ENCODE data around the gene OR52A1.
"Not testable (repeated sequence)": the region's sequence is repeated elsewhere in the genome, so short reads cannot be mapped to it uniquely, and the experiment has no call there.

The OR52A1 gene

GRCh38 chr11:5154657-5155056 lies at the start of gene OR52A1:
TSS of gene OR52A1 (minus strand) at chr11:5154757. CDS start at chr11:5152369, 2,388 bp downstream.
- DNase-seq (ENCODE audit: low read depth, low spot score) = no peak

GRCh38 chr11:5203366-5203765 lies 48.8 kb upstream of the OR52A1 start:
- DNase-seq (ENCODE audit: low read depth, low spot score) = no peak

- no peak for DNase-seq (ENCODE audit: low read depth, low spot score)
These were observed 46.0 kb upstream of the OR52A1 start, which contains the start of gene OR51V1 for GRCh38 chr11:5200582-5200981. TSS of gene OR51V1 (minus strand) at chr11:5200682. CDS start at chr11:5200682, 0 bp downstream.

- no peak for DNase-seq (ENCODE audit: low read depth, low spot score)
These were observed 43.7 kb upstream of the OR52A1 start for GRCh38 chr11:5198285-5198684.

GRCh38 chr11:5197536-5197935 lies 43.0 kb upstream of the OR52A1 start:
- no peak for DNase-seq (ENCODE audit: low read depth, low spot score)

- no peak for DNase-seq (ENCODE audit: low read depth, low spot score)
These were observed 42.2 kb upstream of the OR52A1 start for GRCh38 chr11:5196731-5197130.

GRCh38 chr11:5196067-5196466 lies 41.5 kb upstream of the OR52A1 start:
- DNase-seq (ENCODE audit: low read depth, low spot score) = no peak

- DNase-seq (ENCODE audit: low read depth, low spot score) = no peak
These were observed 38.2 kb upstream of the OR52A1 start for GRCh38 chr11:5192738-5193137.

GRCh38 chr11:5188201-5188600 lies 33.6 kb upstream of the OR52A1 start:
- DNase-seq (ENCODE audit: low read depth, low spot score) = no peak

- DNase-seq (ENCODE audit: low read depth, low spot score) = no peak
These were observed 23.7 kb upstream of the OR52A1 start for GRCh38 chr11:5178046-5178837.

GRCh38 chr11:5174934-5175333 lies 20.4 kb upstream of the OR52A1 start:
- DNase-seq (ENCODE audit: low read depth, low spot score) = no peak

GRCh38 chr11:5171856-5172255 lies 17.3 kb upstream of the OR52A1 start:
- DNase-seq (ENCODE audit: low read depth, low spot score) = no peak

- not testable (repeated sequence) for DNase-seq (ENCODE audit: low read depth, low spot score)
These were observed 11.3 kb upstream of the OR52A1 start for GRCh38 chr11:5165898-5166297.

- not testable (repeated sequence) for DNase-seq (ENCODE audit: low read depth, low spot score)
These were observed 10.2 kb upstream of the OR52A1 start for GRCh38 chr11:5164807-5165206.

- DNase-seq (ENCODE audit: low read depth, low spot score) = not testable (repeated sequence)
These were observed 6.5 kb upstream of the OR52A1 start for GRCh38 chr11:5161045-5161444.

GRCh38 chr11:5160217-5160616 lies 5.7 kb upstream of the OR52A1 start:
- not testable (repeated sequence) for DNase-seq (ENCODE audit: low read depth, low spot score)

- DNase-seq (ENCODE audit: low read depth, low spot score) = no peak
These were observed 5.2 kb upstream of the OR52A1 start for GRCh38 chr11:5159806-5160205.

- no peak for DNase-seq (ENCODE audit: low read depth, low spot score)
These were observed 754 bp downstream of the OR52A1 start for GRCh38 chr11:5153574-5154431.

GRCh38 chr11:5151713-5152153 lies 2.8 kb downstream of the OR52A1 start:
- no peak for DNase-seq (ENCODE audit: low read depth, low spot score)

- not testable (repeated sequence) for DNase-seq (ENCODE audit: low read depth, low spot score)
These were observed 10.4 kb downstream of the OR52A1 start for GRCh38 chr11:5144206-5144605.

- no peak for DNase-seq (ENCODE audit: low read depth, low spot score)
These were observed 16.6 kb downstream of the OR52A1 start, which contains the start of gene OR52A5 for GRCh38 chr11:5137996-5138395. TSS of gene OR52A5 (minus strand) at chr11:5138356. CDS start at chr11:5132642, 5,714 bp downstream.

GRCh38 chr11:5137014-5137413 lies 17.5 kb downstream of the OR52A1 start:
- DNase-seq (ENCODE audit: low read depth, low spot score) = no peak

Measured in activated CD4-positive, CD25-positive, alpha-beta regulatory T cell treated with anti-CD3 and anti-CD28 coated beads, Interleukin-2, amount 50 U/mL, for 16 hours (primary cell).